Measurements from ENCODE around the gene OR4D2.
"Not testable (repeated sequence)": the region's sequence is repeated elsewhere in the genome, so short reads cannot be mapped to it uniquely, and the experiment has no call there.

The OR4D2 gene

GRCh38 chr17:58166682-58167081 lies at the start of gene OR4D2:
Gene OR4D2, plus strand, starts transcription at chr17:58166982. Its CDS starts 2,674 bp downstream, at chr17:58169656.
- H3K4me1 ChIP-seq (ENCODE audit: control insufficient read depth, insufficient read depth, low read length): no peaks in the 10 kb centered on the region
- H3K36me3 ChIP-seq (ENCODE audit: control insufficient read depth, insufficient read depth, low read length): no peaks in the 10 kb centered on the region
- H3K9ac ChIP-seq (ENCODE audit: low read length): no peak within 1 kb of the TSS
- no peaks in the 10 kb centered on the region for H3K9me3 ChIP-seq (ENCODE audit: control insufficient read depth, insufficient read depth, low read depth, low read length)
- H3K27me3 ChIP-seq (ENCODE audit: control insufficient read depth, insufficient read depth, low read length): peaks cover 71% of the 10 kb centered on the region
- H3K4me3 ChIP-seq (ENCODE audit: low read depth, low read length): no peak within 1 kb of the TSS
- no peak within 1 kb of the TSS for H3K27ac ChIP-seq (ENCODE audit: low read depth, low read length)

GRCh38 chr17:58117382-58117781 lies 49.4 kb upstream of the OR4D2 start:
- Histone ChIP-seq H3K36me3 (ENCODE audit: control insufficient read depth, insufficient read depth, low read length) (no peaks in the 10 kb centered on the region), H3K4me1 (ENCODE audit: control insufficient read depth, insufficient read depth, low read length) (no peaks in the 10 kb centered on the region), H3K9me3 (ENCODE audit: control insufficient read depth, insufficient read depth, low read depth, low read length) (no peaks in the 10 kb centered on the region), H3K27ac (ENCODE audit: low read depth, low read length) (no peak overlapping the region), H3K27me3 (ENCODE audit: control insufficient read depth, insufficient read depth, low read length) (peaks cover 24% of the 10 kb centered on the region), H3K9ac (ENCODE audit: low read length) (no peak overlapping the region), H3K4me3 (ENCODE audit: low read depth, low read length) (no peak overlapping the region)

DNA sequence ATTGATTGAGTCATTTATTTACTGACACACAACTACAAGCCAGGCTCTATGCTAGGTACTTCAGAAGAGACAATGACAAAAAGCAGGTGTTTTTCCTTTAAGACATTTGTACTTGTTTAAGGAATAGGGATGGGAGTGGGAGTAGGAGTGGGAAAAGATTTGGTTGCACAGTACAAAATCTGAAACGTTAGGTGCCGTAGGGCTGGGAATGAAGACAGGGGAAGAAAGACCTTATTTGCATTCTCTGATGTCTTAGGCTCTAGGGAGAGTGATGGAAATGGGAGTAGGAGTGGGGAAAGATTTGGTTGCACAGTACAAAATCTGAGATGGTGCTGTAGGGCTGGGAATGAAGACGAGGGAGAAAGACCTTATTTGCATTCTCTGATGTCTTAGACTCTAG lies 47.3 kb upstream of the OR4D2 start:
- H3K27ac ChIP-seq (ENCODE audit: low read depth, low read length): no peak overlapping the region
- H3K36me3 ChIP-seq (ENCODE audit: control insufficient read depth, insufficient read depth, low read length): no peaks in the 10 kb centered on the region
- no peaks in the 10 kb centered on the region for H3K4me1 ChIP-seq (ENCODE audit: control insufficient read depth, insufficient read depth, low read length)
- H3K9me3 ChIP-seq (ENCODE audit: control insufficient read depth, insufficient read depth, low read depth, low read length): no peaks in the 10 kb centered on the region
- H3K4me3 ChIP-seq (ENCODE audit: low read depth, low read length): no peak overlapping the region
- H3K9ac ChIP-seq (ENCODE audit: low read length): no peak overlapping the region
- H3K27me3 ChIP-seq (ENCODE audit: control insufficient read depth, insufficient read depth, low read length): peaks cover 24% of the 10 kb centered on the region

DNA sequence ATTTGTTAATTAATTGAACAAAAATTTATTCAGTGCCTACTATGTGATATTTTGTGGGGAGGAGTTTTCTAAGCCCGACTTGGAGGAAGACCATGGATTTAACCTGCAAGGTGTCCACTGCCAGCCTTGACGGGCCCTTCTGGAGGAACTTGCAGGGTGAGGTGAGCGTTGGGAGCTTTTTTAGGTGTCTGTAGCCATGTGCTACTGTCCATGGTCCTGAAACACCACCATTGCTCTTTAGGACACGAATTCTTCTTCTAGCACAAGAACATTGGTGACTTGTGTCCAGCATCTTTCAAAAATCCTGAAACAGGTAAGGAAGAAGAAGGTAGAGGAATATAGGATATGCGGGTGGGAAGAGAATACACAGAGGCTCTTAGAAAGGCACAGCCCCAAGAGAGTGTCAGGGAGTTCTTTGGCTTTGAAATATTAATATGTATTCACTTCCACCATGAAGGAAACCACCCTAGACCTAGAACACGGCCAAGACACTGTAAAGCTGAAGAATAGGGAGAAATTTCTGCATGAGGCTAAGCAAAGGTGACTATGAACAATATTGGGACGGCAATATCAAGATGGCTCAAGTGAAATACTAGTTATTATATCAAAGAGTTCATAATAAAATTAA lies 46.5 kb upstream of the OR4D2 start:
- Histone ChIP-seq H3K27ac (ENCODE audit: low read depth, low read length) (no peak overlapping the region), H3K9me3 (ENCODE audit: control insufficient read depth, insufficient read depth, low read depth, low read length) (no peaks in the 10 kb centered on the region), H3K36me3 (ENCODE audit: control insufficient read depth, insufficient read depth, low read length) (no peaks in the 10 kb centered on the region), H3K27me3 (ENCODE audit: control insufficient read depth, insufficient read depth, low read length) (peaks cover 18% of the 10 kb centered on the region), H3K4me1 (ENCODE audit: control insufficient read depth, insufficient read depth, low read length) (no peaks in the 10 kb centered on the region), H3K9ac (ENCODE audit: low read length) (no peak overlapping the region), H3K4me3 (ENCODE audit: low read depth, low read length) (no peak overlapping the region)

GRCh38 chr17:58121925-58122324 lies 44.9 kb upstream of the OR4D2 start:
- H3K27me3 ChIP-seq (ENCODE audit: control insufficient read depth, insufficient read depth, low read length): peaks cover 21% of the 10 kb centered on the region; the same call in 1 of the 2 replicates
- no peak overlapping the region for H3K27ac ChIP-seq (ENCODE audit: low read depth, low read length)
- H3K9me3 ChIP-seq (ENCODE audit: control insufficient read depth, insufficient read depth, low read depth, low read length): no peaks in the 10 kb centered on the region
- no peaks in the 10 kb centered on the region for H3K4me1 ChIP-seq (ENCODE audit: control insufficient read depth, insufficient read depth, low read length)
- H3K9ac ChIP-seq (ENCODE audit: low read length): no peak overlapping the region
- no peaks in the 10 kb centered on the region for H3K36me3 ChIP-seq (ENCODE audit: control insufficient read depth, insufficient read depth, low read length)
- H3K4me3 ChIP-seq (ENCODE audit: low read depth, low read length): no peak overlapping the region

GRCh38 chr17:58127846-58128245 lies 38.9 kb upstream of the OR4D2 start:
- no peak overlapping the region for H3K27ac ChIP-seq (ENCODE audit: low read depth, low read length)
- no peaks in the 10 kb centered on the region for H3K9me3 ChIP-seq (ENCODE audit: control insufficient read depth, insufficient read depth, low read depth, low read length)
- no peaks in the 10 kb centered on the region for H3K36me3 ChIP-seq (ENCODE audit: control insufficient read depth, insufficient read depth, low read length)
- no peaks in the 10 kb centered on the region for H3K4me1 ChIP-seq (ENCODE audit: control insufficient read depth, insufficient read depth, low read length)
- H3K4me3 ChIP-seq (ENCODE audit: low read depth, low read length): no peak overlapping the region
- no peak overlapping the region for H3K9ac ChIP-seq (ENCODE audit: low read length)
- H3K27me3 ChIP-seq (ENCODE audit: control insufficient read depth, insufficient read depth, low read length): peaks cover 45% of the 10 kb centered on the region; the same call in 1 of the 2 replicates

GRCh38 chr17:58132697-58133096 lies 34.1 kb upstream of the OR4D2 start:
- peaks cover 67% of the 10 kb centered on the region for H3K27me3 ChIP-seq (ENCODE audit: control insufficient read depth, insufficient read depth, low read length)
- not testable (repeated sequence) for H3K4me3 ChIP-seq (ENCODE audit: low read depth, low read length); H3K9ac ChIP-seq (ENCODE audit: low read length)

DNA sequence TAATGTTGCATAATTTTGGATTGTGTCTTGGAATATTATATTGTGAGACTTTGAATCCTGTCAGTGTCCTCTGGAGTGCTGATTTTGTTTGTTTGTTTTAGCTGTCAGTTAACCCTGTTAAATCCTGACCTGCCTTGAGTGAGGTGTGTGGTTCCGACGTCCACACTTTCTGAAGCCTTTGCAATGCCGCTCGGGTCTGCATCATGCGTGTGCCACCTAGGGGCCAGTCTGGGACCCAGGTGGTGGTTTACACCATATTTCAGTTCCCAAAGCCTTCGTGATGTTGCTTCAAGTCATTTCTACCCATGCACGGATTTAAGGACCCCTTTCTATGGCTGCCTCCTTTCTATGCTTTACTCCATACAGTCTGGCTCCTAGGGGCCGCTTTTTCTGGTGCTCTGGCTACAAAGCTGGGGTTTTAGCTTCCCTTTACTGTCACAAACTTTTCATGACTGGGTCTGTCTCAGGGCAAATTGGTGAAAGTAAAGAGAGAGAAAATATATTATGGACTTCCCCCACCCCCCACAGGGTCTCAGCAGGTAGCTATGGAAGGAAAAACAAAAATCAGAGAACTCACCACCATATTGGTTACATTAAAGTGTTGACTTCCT lies 30.0 kb upstream of the OR4D2 start:
- no peaks in the 10 kb centered on the region for H3K4me1 ChIP-seq (ENCODE audit: control insufficient read depth, insufficient read depth, low read length)
- no peak overlapping the region for H3K4me3 ChIP-seq (ENCODE audit: low read depth, low read length)
- H3K36me3 ChIP-seq (ENCODE audit: control insufficient read depth, insufficient read depth, low read length): no peaks in the 10 kb centered on the region
- H3K9me3 ChIP-seq (ENCODE audit: control insufficient read depth, insufficient read depth, low read depth, low read length): no peaks in the 10 kb centered on the region
- no peak overlapping the region for H3K27ac ChIP-seq (ENCODE audit: low read depth, low read length)
- H3K27me3 ChIP-seq (ENCODE audit: control insufficient read depth, insufficient read depth, low read length): peaks cover 46% of the 10 kb centered on the region
- no peak overlapping the region for H3K9ac ChIP-seq (ENCODE audit: low read length)

More at GRCh38 chr17:58132697-58133096, 34.1 kb upstream of the OR4D2 start:
- not testable (repeated sequence) for H3K27ac ChIP-seq (ENCODE audit: low read depth, low read length); H3K4me1 ChIP-seq (ENCODE audit: control insufficient read depth, insufficient read depth, low read length); H3K36me3 ChIP-seq (ENCODE audit: control insufficient read depth, insufficient read depth, low read length); H3K9me3 ChIP-seq (ENCODE audit: control insufficient read depth, insufficient read depth, low read depth, low read length)

DNA sequence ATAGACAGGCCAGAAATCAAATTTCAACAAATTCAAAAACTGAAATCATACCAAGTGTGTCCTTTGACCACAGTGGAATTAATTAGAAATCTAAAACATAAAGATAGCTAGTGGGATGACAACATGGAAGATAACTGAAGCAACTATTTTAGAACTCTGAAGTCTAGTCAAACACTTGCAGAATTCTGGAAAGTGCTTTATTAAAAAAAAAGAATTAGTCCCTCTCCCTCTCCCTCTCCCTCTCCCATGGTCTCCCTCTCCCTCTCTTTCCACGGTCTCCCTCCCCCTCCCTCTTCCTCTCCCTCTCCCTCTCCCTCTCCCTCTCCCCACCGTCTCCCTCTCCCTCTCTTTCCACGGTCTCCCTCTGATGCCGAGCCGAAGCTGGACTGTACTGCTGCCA lies 25.3 kb upstream of the OR4D2 start:
- H3K27ac ChIP-seq (ENCODE audit: low read depth, low read length): no peak overlapping the region
- no peaks in the 10 kb centered on the region for H3K36me3 ChIP-seq (ENCODE audit: control insufficient read depth, insufficient read depth, low read length)
- peaks cover 12% of the 10 kb centered on the region; the same call in 1 of the 2 replicates for H3K27me3 ChIP-seq (ENCODE audit: control insufficient read depth, insufficient read depth, low read length)
- H3K4me1 ChIP-seq (ENCODE audit: control insufficient read depth, insufficient read depth, low read length): no peaks in the 10 kb centered on the region
- H3K4me3 ChIP-seq (ENCODE audit: low read depth, low read length): no peak overlapping the region
- H3K9ac ChIP-seq (ENCODE audit: low read length): no peak overlapping the region
- H3K9me3 ChIP-seq (ENCODE audit: control insufficient read depth, insufficient read depth, low read depth, low read length): peaks cover 11% of the 10 kb centered on the region

DNA sequence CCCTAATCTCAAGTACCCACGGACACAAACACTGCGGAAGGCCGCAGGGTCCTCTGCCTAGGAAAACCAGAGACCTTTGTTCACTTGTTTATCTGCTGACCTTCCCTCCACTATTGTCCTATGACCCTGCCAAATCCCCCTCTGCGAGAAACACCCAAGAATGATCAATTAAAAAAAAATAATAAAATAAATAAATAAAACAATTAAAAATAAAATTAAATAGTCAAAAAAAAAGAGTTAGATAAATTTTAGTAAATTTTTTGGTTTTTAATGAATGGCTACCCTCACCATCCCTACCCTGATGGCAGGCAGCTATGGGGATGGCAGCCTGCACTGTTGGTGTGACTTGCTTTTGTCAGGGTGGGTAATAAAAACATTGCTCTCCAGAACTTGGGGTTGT lies 23.4 kb upstream of the OR4D2 start:
- Histone ChIP-seq H3K27me3 (ENCODE audit: control insufficient read depth, insufficient read depth, low read length) (peaks cover 14% of the 10 kb centered on the region; the same call in 1 of the 2 replicates), H3K9me3 (ENCODE audit: control insufficient read depth, insufficient read depth, low read depth, low read length) (peaks cover 11% of the 10 kb centered on the region)
- not testable (repeated sequence) for H3K9ac ChIP-seq (ENCODE audit: low read length); H3K36me3 ChIP-seq (ENCODE audit: control insufficient read depth, insufficient read depth, low read length); H3K27ac ChIP-seq (ENCODE audit: low read depth, low read length); H3K4me1 ChIP-seq (ENCODE audit: control insufficient read depth, insufficient read depth, low read length); H3K4me3 ChIP-seq (ENCODE audit: low read depth, low read length)

- Histone ChIP-seq H3K9me3 (ENCODE audit: control insufficient read depth, insufficient read depth, low read depth, low read length) (peaks cover 11% of the 10 kb centered on the region), H3K27ac (ENCODE audit: low read depth, low read length) (no peak overlapping the region), H3K36me3 (ENCODE audit: control insufficient read depth, insufficient read depth, low read length) (no peaks in the 10 kb centered on the region), H3K4me3 (ENCODE audit: low read depth, low read length) (no peak overlapping the region), H3K4me1 (ENCODE audit: control insufficient read depth, insufficient read depth, low read length) (no peaks in the 10 kb centered on the region), H3K9ac (ENCODE audit: low read length) (no peak overlapping the region), H3K27me3 (ENCODE audit: control insufficient read depth, insufficient read depth, low read length) (peaks cover 26% of the 10 kb centered on the region)
Observed at GRCh38 chr17:58144801-58145200, 22.0 kb upstream of the OR4D2 start.
